ENCODE data around the gene CDH3.

GRCh38 chr16:68743664-68744063 is 98.6 kb downstream of the CDH3 start:
- TF ChIP-seq CTCF (IDR thresholded peaks at IDR 0.05): no peak
- no peak for TF ChIP-seq POLR2A (IDR thresholded peaks at IDR 0.05)
- no peak for TF ChIP-seq EP300 (IDR thresholded peaks at IDR 0.05)

All from tibial nerve (tissue), 4 donors.